ENCODE data around the gene MPHOSPH8. TPM values are rescaled to one million over a fixed set of nuclear protein-coding genes. Genes with fewer than 3 reads are reported as not detected.

Gene MPHOSPH8
- total and polyA plus RNA-seq, 12 donors: 14.7 to 63.4 (median 32.1) TPM

DNA sequence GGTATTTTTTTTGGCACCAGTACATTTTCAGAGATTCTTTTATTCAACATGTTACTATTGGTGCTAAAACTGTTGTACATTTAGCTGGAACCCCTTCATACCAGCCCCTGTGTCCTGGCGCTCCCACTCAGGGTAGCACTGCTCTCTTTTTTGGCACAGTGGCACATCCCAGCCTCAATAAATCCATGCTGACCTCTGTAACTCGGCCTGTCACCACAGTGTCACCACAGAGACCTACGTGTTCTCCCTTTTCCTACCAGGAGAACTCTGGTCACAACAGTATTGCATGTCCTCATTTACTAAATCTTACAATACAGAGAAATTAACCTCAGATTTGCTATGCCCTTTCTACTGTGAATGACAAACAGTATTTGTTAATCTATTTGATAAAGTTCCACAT is 10.2 kb downstream of the MPHOSPH8 start:
- Histone ChIP-seq H3K4me1 (replicated peaks in 1 of 2) (no peaks in the 10 kb centered on the region), H3K27ac (no peak overlapping the region), H3K4me3 (no peak overlapping the region), H3K36me3 (replicated peaks in 1 of 2) (peaks cover 0 to 38% of the 10 kb centered on the region in 2 donors), H3K27me3 (no peaks in the 10 kb centered on the region), H3K9me3 (replicated peaks in 1 of 3) (no peaks in the 10 kb centered on the region)
- WGBS, 4 donors: 89 to 96% (median 93%) methylated on average over 3 of the region's 3 CpGs
- intact Hi-C loops (cut with DNase I): no loop called here
- no peak for DNase-seq
- TF ChIP-seq POLR2A (IDR thresholded peaks at IDR 0.05): no peak
- TF ChIP-seq, protein P1, sequence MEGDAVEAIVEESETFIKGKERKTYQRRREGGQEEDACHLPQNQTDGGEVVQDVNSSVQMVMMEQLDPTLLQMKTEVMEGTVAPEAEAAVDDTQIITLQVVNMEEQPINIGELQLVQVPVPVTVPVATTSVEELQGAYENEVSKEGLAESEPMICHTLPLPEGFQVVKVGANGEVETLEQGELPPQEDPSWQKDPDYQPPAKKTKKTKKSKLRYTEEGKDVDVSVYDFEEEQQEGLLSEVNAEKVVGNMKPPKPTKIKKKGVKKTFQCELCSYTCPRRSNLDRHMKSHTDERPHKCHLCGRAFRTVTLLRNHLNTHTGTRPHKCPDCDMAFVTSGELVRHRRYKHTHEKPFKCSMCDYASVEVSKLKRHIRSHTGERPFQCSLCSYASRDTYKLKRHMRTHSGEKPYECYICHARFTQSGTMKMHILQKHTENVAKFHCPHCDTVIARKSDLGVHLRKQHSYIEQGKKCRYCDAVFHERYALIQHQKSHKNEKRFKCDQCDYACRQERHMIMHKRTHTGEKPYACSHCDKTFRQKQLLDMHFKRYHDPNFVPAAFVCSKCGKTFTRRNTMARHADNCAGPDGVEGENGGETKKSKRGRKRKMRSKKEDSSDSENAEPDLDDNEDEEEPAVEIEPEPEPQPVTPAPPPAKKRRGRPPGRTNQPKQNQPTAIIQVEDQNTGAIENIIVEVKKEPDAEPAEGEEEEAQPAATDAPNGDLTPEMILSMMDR (IDR thresholded peaks at IDR 0.05): no peak

DNA sequence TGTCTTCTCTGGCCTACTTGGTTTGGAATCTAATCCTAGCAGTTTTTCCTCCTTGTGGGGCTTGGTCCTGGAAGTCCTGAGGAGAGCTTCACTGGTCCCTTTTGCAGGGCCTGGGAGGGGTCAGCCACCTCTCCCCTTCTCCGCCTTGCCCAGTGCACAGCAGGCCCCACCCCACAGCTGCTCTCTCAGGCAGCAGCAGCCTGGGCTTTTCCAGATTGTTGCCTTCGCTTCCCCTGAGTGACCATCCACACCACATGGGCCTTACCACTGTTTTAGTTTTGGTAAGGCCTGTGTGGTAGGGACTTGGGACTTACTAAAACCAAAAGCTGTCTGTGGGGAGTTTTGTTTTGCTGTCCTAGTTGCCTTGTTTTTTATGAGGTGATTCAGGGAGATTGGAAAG is 11.5 kb downstream of the MPHOSPH8 start:
- peaks cover 0 to 51% of the 10 kb centered on the region in 2 donors for H3K36me3 ChIP-seq (replicated peaks in 1 of 2)

DNA sequence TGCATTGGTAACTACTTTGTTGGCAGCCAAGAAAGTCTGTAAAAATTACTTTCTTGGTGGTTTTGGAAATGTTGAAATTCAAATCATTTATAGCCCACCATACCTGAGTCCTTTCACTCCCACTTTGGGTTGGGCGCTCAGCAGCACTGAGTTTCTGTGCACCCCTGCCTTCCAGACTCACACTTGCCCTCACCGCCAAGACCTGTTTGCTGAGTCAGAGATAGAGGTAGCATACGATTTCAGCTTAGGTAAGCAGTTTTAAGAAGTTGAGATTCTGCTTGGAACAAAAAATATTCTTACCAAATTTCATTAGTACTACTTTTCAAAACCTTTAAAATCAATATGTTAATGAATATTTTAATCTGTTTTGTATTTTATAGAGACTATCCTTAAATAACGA is 12.6 kb downstream of the MPHOSPH8 start:
- H3K9me3 ChIP-seq (replicated peaks in 1 of 3): no peaks in the 10 kb centered on the region
- H3K4me1 ChIP-seq (replicated peaks in 1 of 2): no peaks in the 10 kb centered on the region
- DNase-seq: no peak
- no peak for TF ChIP-seq POLR2A (IDR thresholded peaks at IDR 0.05)
- TF ChIP-seq, protein P1 (IDR thresholded peaks at IDR 0.05): no peak
- H3K36me3 ChIP-seq (replicated peaks in 1 of 2): peaks cover 0 to 62% of the 10 kb centered on the region in 2 donors
- WGBS, 4 donors: 88 to 89% (median 89%) methylated on average over 4 of the region's 4 CpGs
- no peaks in the 10 kb centered on the region for H3K27me3 ChIP-seq
- no peak overlapping the region for H3K27ac ChIP-seq
- no peak overlapping the region for H3K4me3 ChIP-seq
- intact Hi-C loops (cut with DNase I): no loop called here

More for the DNA sequence above, 11.5 kb downstream of the MPHOSPH8 start:
- no peak overlapping the region for H3K27ac ChIP-seq
- DNase-seq: no peak
- WGBS, 4 donors: 88 to 100% (median 96%) methylated on average over 2 of the region's 2 CpGs
- H3K4me1 ChIP-seq (replicated peaks in 1 of 2): no peaks in the 10 kb centered on the region
- H3K4me3 ChIP-seq: no peak overlapping the region
- H3K27me3 ChIP-seq: no peaks in the 10 kb centered on the region
- intact Hi-C loops (cut with DNase I): no loop called here
- H3K9me3 ChIP-seq (replicated peaks in 1 of 3): no peaks in the 10 kb centered on the region
- TF ChIP-seq, protein P1 (IDR thresholded peaks at IDR 0.05): no peak
- TF ChIP-seq POLR2A (IDR thresholded peaks at IDR 0.05): no peak

DNA sequence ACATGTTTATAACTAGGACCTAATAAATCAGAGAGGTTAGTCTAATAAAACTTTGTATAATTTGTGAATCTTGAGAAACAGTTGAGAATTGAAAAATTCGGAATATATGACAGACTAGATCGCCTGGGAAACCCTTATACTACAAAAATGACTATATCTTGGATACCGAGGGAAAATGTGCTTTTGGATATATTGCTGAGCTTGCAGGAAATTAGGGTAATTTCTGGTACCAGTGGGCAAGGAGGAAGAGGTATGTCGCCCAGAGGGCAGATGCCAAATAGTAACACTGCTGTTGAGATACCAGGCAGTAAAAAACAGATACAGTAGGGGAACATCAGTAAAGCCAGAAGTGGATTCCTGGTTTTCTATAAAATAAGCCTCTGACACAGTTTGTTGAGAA is 17.3 kb downstream of the MPHOSPH8 start:
- intact Hi-C loops (cut with DNase I): no loop called here
- DNase-seq: no peak
- TF ChIP-seq POLR2A (IDR thresholded peaks at IDR 0.05): no peak
- TF ChIP-seq, protein P1 (IDR thresholded peaks at IDR 0.05): no peak
- Histone ChIP-seq H3K9me3 (replicated peaks in 1 of 3) (no peaks in the 10 kb centered on the region), H3K36me3 (replicated peaks in 1 of 2) (peaks cover 0 to 45% of the 10 kb centered on the region in 2 donors), H3K4me3 (no peak overlapping the region), H3K27ac (no peak overlapping the region), H3K27me3 (no peaks in the 10 kb centered on the region), H3K4me1 (replicated peaks in 1 of 2) (no peaks in the 10 kb centered on the region)
- WGBS, 4 donors: 89 to 94% (median 91%) methylated on average over 4 of the region's 4 CpGs
